ENCODE data around the gene SLC25A26.
"Not testable (repeated sequence)": the region's sequence is repeated elsewhere in the genome, so short reads cannot be mapped to it uniquely, and the experiment has no call there.

SLC25A26 gene

GRCh38 chr3:66299891-66300290 lies 79.1 kb downstream of the SLC25A26 start:
- Histone ChIP-seq H3K27ac (ENCODE audit: low read depth, low read length) (no peak overlapping the region), H3K27me3 (ENCODE audit: insufficient read depth, low read length, poor library complexity) (no peaks in the 10 kb centered on the region), H3K79me1 (ENCODE audit: low read length) (no peaks in the 10 kb centered on the region), H3K9ac (ENCODE audit: low read length) (no peak overlapping the region), H2AK5ac (ENCODE audit: low read length) (no peak overlapping the region), H3K4me2 (ENCODE audit: low read length) (no peak overlapping the region), H3K79me2 (ENCODE audit: control insufficient read depth, insufficient read depth, low read length) (no peaks in the 10 kb centered on the region), H3K18ac (ENCODE audit: low read length) (no peak overlapping the region), H3K4ac (ENCODE audit: low read depth, low read length) (no peak overlapping the region), H3K4me3 (ENCODE audit: low read length) (no peak overlapping the region), H4K5ac (ENCODE audit: low read length) (no peak overlapping the region), H3K23ac (ENCODE audit: low read length) (no peak overlapping the region), H4K8ac (ENCODE audit: low read depth, low read length) (no peak overlapping the region), H2BK120ac (ENCODE audit: low read depth, low read length) (no peak overlapping the region), H2BK5ac (ENCODE audit: low read length) (no peak overlapping the region), H3K56ac (ENCODE audit: low read length) (no peak overlapping the region), H3K4me1 (ENCODE audit: control insufficient read depth, low read depth, low read length) (no peaks in the 10 kb centered on the region), H3K36me3 (ENCODE audit: control insufficient read depth, insufficient read depth, low read length) (no peaks in the 10 kb centered on the region), H2BK15ac (replicated peaks; ENCODE audit: low read depth) (no peak overlapping the region)
- DNase-seq: no peak
- no CpG with 5 or more reads among the region's 4 CpGs for WGBS (ENCODE audit: extremely low coverage, insufficient coverage, low lambda C conversion rate)

GRCh38 chr3:66302288-66302687 lies 81.5 kb downstream of the SLC25A26 start:
- Histone ChIP-seq H3K23ac (ENCODE audit: low read length) (no peak overlapping the region), H3K4me1 (ENCODE audit: control insufficient read depth, low read depth, low read length) (no peaks in the 10 kb centered on the region), H3K56ac (ENCODE audit: low read length) (no peak overlapping the region), H3K4ac (ENCODE audit: low read depth, low read length) (no peak overlapping the region), H2BK15ac (replicated peaks; ENCODE audit: low read depth) (no peak overlapping the region), H3K4me2 (ENCODE audit: low read length) (no peak overlapping the region), H3K36me3 (ENCODE audit: control insufficient read depth, insufficient read depth, low read length) (no peaks in the 10 kb centered on the region), H2BK120ac (ENCODE audit: low read depth, low read length) (no peak overlapping the region), H3K27ac (ENCODE audit: low read depth, low read length) (no peak overlapping the region), H2BK5ac (ENCODE audit: low read length) (no peak overlapping the region), H2AK5ac (ENCODE audit: low read length) (no peak overlapping the region), H3K27me3 (ENCODE audit: insufficient read depth, low read length, poor library complexity) (no peaks in the 10 kb centered on the region), H3K79me2 (ENCODE audit: control insufficient read depth, insufficient read depth, low read length) (no peaks in the 10 kb centered on the region), H4K5ac (ENCODE audit: low read length) (no peak overlapping the region), H4K8ac (ENCODE audit: low read depth, low read length) (no peak overlapping the region), H3K18ac (ENCODE audit: low read length) (no peak overlapping the region), H3K79me1 (ENCODE audit: low read length) (no peaks in the 10 kb centered on the region), H3K4me3 (ENCODE audit: low read length) (no peak overlapping the region), H3K9ac (ENCODE audit: low read length) (no peak overlapping the region)
- DNase-seq: no peak
- WGBS (ENCODE audit: extremely low coverage, insufficient coverage, low lambda C conversion rate): no CpG with 5 or more reads among the region's 3 CpGs

- Histone ChIP-seq H3K4me3 (ENCODE audit: low read length) (no peak overlapping the region), H3K23ac (ENCODE audit: low read length) (no peak overlapping the region), H2BK5ac (ENCODE audit: low read length) (no peak overlapping the region), H3K9ac (ENCODE audit: low read length) (no peak overlapping the region), H3K4me2 (ENCODE audit: low read length) (no peak overlapping the region), H3K18ac (ENCODE audit: low read length) (no peak overlapping the region), H3K4ac (ENCODE audit: low read depth, low read length) (no peak overlapping the region), H4K8ac (ENCODE audit: low read depth, low read length) (no peak overlapping the region), H3K36me3 (ENCODE audit: control insufficient read depth, insufficient read depth, low read length) (no peaks in the 10 kb centered on the region), H3K27ac (ENCODE audit: low read depth, low read length) (no peak overlapping the region), H2AK5ac (ENCODE audit: low read length) (no peak overlapping the region), H2BK120ac (ENCODE audit: low read depth, low read length) (no peak overlapping the region), H3K56ac (ENCODE audit: low read length) (no peak overlapping the region), H3K27me3 (ENCODE audit: insufficient read depth, low read length, poor library complexity) (no peaks in the 10 kb centered on the region), H3K79me1 (ENCODE audit: low read length) (no peaks in the 10 kb centered on the region), H2BK15ac (replicated peaks; ENCODE audit: low read depth) (no peak overlapping the region), H3K79me2 (ENCODE audit: control insufficient read depth, insufficient read depth, low read length) (no peaks in the 10 kb centered on the region), H4K5ac (ENCODE audit: low read length) (no peak overlapping the region), H3K4me1 (ENCODE audit: control insufficient read depth, low read depth, low read length) (no peaks in the 10 kb centered on the region)
- no peak for DNase-seq
- no CpG with 5 or more reads among the region's 3 CpGs for WGBS (ENCODE audit: extremely low coverage, insufficient coverage, low lambda C conversion rate)
Measured at GRCh38 chr3:66303491-66303901, 82.7 kb downstream of the SLC25A26 start.

GRCh38 chr3:66304293-66304692 lies 83.5 kb downstream of the SLC25A26 start:
- H2AK5ac ChIP-seq (ENCODE audit: low read length): no peak overlapping the region
- no peak overlapping the region for H3K4me3 ChIP-seq (ENCODE audit: low read length)
- no CpG with 5 or more reads among the region's 3 CpGs for WGBS (ENCODE audit: extremely low coverage, insufficient coverage, low lambda C conversion rate)
- H4K8ac ChIP-seq (ENCODE audit: low read depth, low read length): no peak overlapping the region
- no peaks in the 10 kb centered on the region for H3K27me3 ChIP-seq (ENCODE audit: insufficient read depth, low read length, poor library complexity)
- H2BK15ac ChIP-seq (replicated peaks; ENCODE audit: low read depth): no peak overlapping the region
- H4K5ac ChIP-seq (ENCODE audit: low read length): no peak overlapping the region
- no peak overlapping the region for H2BK5ac ChIP-seq (ENCODE audit: low read length)
- DNase-seq: no peak
- no peaks in the 10 kb centered on the region for H3K79me2 ChIP-seq (ENCODE audit: control insufficient read depth, insufficient read depth, low read length)
- H3K4me1 ChIP-seq (ENCODE audit: control insufficient read depth, low read depth, low read length): no peaks in the 10 kb centered on the region
- no peak overlapping the region for H3K18ac ChIP-seq (ENCODE audit: low read length)
- no peak overlapping the region for H3K56ac ChIP-seq (ENCODE audit: low read length)
- no peaks in the 10 kb centered on the region for H3K36me3 ChIP-seq (ENCODE audit: control insufficient read depth, insufficient read depth, low read length)
- H3K27ac ChIP-seq (ENCODE audit: low read depth, low read length): no peak overlapping the region
- no peaks in the 10 kb centered on the region for H3K79me1 ChIP-seq (ENCODE audit: low read length)
- H3K4me2 ChIP-seq (ENCODE audit: low read length): no peak overlapping the region
- H3K23ac ChIP-seq (ENCODE audit: low read length): no peak overlapping the region
- H3K9ac ChIP-seq (ENCODE audit: low read length): no peak overlapping the region
- H3K4ac ChIP-seq (ENCODE audit: low read depth, low read length): no peak overlapping the region
- H2BK120ac ChIP-seq (ENCODE audit: low read depth, low read length): no peak overlapping the region

- H3K56ac ChIP-seq (ENCODE audit: low read length); H3K27ac ChIP-seq (ENCODE audit: low read depth, low read length); H3K27me3 ChIP-seq (ENCODE audit: insufficient read depth, low read length, poor library complexity); DNase-seq; H2AK5ac ChIP-seq (ENCODE audit: low read length); H3K4me2 ChIP-seq (ENCODE audit: low read length); H3K9ac ChIP-seq (ENCODE audit: low read length); H2BK5ac ChIP-seq (ENCODE audit: low read length); H4K5ac ChIP-seq (ENCODE audit: low read length); H3K79me2 ChIP-seq (ENCODE audit: control insufficient read depth, insufficient read depth, low read length); H3K36me3 ChIP-seq (ENCODE audit: control insufficient read depth, insufficient read depth, low read length); H3K4me1 ChIP-seq (ENCODE audit: control insufficient read depth, low read depth, low read length); H3K18ac ChIP-seq (ENCODE audit: low read length); H2BK120ac ChIP-seq (ENCODE audit: low read depth, low read length); H3K4ac ChIP-seq (ENCODE audit: low read depth, low read length); H3K79me1 ChIP-seq (ENCODE audit: low read length); H4K8ac ChIP-seq (ENCODE audit: low read depth, low read length); H3K4me3 ChIP-seq (ENCODE audit: low read length); H2BK15ac ChIP-seq (replicated peaks; ENCODE audit: low read depth); H3K23ac ChIP-seq (ENCODE audit: low read length): not testable (repeated sequence)
- WGBS (ENCODE audit: extremely low coverage, insufficient coverage, low lambda C conversion rate): no CpG with 5 or more reads among the region's 7 CpGs
Measured at GRCh38 chr3:66306086-66306485, 85.3 kb downstream of the SLC25A26 start.

GRCh38 chr3:66306991-66307390 lies 86.2 kb downstream of the SLC25A26 start:
- not testable (repeated sequence) for H2BK5ac ChIP-seq (ENCODE audit: low read length); H4K5ac ChIP-seq (ENCODE audit: low read length); H4K8ac ChIP-seq (ENCODE audit: low read depth, low read length); H3K4me3 ChIP-seq (ENCODE audit: low read length); H3K23ac ChIP-seq (ENCODE audit: low read length); H3K56ac ChIP-seq (ENCODE audit: low read length); H3K9ac ChIP-seq (ENCODE audit: low read length); H3K4me2 ChIP-seq (ENCODE audit: low read length); H3K27me3 ChIP-seq (ENCODE audit: insufficient read depth, low read length, poor library complexity); H3K79me1 ChIP-seq (ENCODE audit: low read length); H2AK5ac ChIP-seq (ENCODE audit: low read length); H3K18ac ChIP-seq (ENCODE audit: low read length); H3K4ac ChIP-seq (ENCODE audit: low read depth, low read length); H3K27ac ChIP-seq (ENCODE audit: low read depth, low read length); H3K4me1 ChIP-seq (ENCODE audit: control insufficient read depth, low read depth, low read length); H2BK120ac ChIP-seq (ENCODE audit: low read depth, low read length); H3K36me3 ChIP-seq (ENCODE audit: control insufficient read depth, insufficient read depth, low read length); DNase-seq; H2BK15ac ChIP-seq (replicated peaks; ENCODE audit: low read depth); H3K79me2 ChIP-seq (ENCODE audit: control insufficient read depth, insufficient read depth, low read length)
- WGBS (ENCODE audit: extremely low coverage, insufficient coverage, low lambda C conversion rate): no CpG with 5 or more reads among the region's 4 CpGs
